Panc1 (cell line): Measurements from ENCODE around the gene CAMSAP2.

Source experiments
- SIN3A ChIP-seq: IDR thresholded peaks from 2 replicates; pipeline ENCODE4 v1.6.1; 2012; ENCODE audit warnings: low read depth, mild to moderate bottlenecking, low read length, moderate library complexity, borderline replicate concordance; ENCODE audit not compliant: insufficient read depth
- TF ChIP-seq, protein P1 (sequence below): fragments of 450-650 bp; IDR thresholded peaks from 2 replicates; pipeline ENCODE4 v1.5.1; 2017; ENCODE audit warnings: mild to moderate bottlenecking
- TF ChIP-seq, protein P2 (sequence below), 2 experiments: IDR thresholded peaks; 2 replicates each; pipeline ENCODE4 v1.6.1; 2011 to 2012; ENCODE audit warnings: low read depth in 2 of 2, control low read depth in 1 of 2, low read length in 1 of 2, mild to moderate bottlenecking in 1 of 2, moderate library complexity in 1 of 2; ENCODE audit not compliant: insufficient read depth in 1 of 2

GRCh38 chr1:200905411-200906052, 166.8 kb downstream of the CAMSAP2 start:
- TF ChIP-seq, protein P1, sequence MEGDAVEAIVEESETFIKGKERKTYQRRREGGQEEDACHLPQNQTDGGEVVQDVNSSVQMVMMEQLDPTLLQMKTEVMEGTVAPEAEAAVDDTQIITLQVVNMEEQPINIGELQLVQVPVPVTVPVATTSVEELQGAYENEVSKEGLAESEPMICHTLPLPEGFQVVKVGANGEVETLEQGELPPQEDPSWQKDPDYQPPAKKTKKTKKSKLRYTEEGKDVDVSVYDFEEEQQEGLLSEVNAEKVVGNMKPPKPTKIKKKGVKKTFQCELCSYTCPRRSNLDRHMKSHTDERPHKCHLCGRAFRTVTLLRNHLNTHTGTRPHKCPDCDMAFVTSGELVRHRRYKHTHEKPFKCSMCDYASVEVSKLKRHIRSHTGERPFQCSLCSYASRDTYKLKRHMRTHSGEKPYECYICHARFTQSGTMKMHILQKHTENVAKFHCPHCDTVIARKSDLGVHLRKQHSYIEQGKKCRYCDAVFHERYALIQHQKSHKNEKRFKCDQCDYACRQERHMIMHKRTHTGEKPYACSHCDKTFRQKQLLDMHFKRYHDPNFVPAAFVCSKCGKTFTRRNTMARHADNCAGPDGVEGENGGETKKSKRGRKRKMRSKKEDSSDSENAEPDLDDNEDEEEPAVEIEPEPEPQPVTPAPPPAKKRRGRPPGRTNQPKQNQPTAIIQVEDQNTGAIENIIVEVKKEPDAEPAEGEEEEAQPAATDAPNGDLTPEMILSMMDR: no peak
- no peak for TF ChIP-seq SIN3A
- TF ChIP-seq, protein P2, sequence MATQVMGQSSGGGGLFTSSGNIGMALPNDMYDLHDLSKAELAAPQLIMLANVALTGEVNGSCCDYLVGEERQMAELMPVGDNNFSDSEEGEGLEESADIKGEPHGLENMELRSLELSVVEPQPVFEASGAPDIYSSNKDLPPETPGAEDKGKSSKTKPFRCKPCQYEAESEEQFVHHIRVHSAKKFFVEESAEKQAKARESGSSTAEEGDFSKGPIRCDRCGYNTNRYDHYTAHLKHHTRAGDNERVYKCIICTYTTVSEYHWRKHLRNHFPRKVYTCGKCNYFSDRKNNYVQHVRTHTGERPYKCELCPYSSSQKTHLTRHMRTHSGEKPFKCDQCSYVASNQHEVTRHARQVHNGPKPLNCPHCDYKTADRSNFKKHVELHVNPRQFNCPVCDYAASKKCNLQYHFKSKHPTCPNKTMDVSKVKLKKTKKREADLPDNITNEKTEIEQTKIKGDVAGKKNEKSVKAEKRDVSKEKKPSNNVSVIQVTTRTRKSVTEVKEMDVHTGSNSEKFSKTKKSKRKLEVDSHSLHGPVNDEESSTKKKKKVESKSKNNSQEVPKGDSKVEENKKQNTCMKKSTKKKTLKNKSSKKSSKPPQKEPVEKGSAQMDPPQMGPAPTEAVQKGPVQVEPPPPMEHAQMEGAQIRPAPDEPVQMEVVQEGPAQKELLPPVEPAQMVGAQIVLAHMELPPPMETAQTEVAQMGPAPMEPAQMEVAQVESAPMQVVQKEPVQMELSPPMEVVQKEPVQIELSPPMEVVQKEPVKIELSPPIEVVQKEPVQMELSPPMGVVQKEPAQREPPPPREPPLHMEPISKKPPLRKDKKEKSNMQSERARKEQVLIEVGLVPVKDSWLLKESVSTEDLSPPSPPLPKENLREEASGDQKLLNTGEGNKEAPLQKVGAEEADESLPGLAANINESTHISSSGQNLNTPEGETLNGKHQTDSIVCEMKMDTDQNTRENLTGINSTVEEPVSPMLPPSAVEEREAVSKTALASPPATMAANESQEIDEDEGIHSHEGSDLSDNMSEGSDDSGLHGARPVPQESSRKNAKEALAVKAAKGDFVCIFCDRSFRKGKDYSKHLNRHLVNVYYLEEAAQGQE (IDR thresholded peaks at IDR 0.05; ENCODE audit: insufficient read depth in 1 of 2, low read depth in 2 of 2, low read length in 1 of 2): no peak
